Measurements from ENCODE around the gene SH3BP1. TPM values are rescaled to one million over a fixed set of nuclear protein-coding genes. Genes with fewer than 3 reads are reported as not detected.
"Not testable (repeated sequence)": the region's sequence is repeated elsewhere in the genome, so short reads cannot be mapped to it uniquely, and the experiment has no call there.

Gene SH3BP1
- total and polyA plus RNA-seq, 2 experiments from 2014 or later: 9.5 to 46.7 TPM

GRCh38 chr22:37610153-37610475, 29.4 kb upstream of the SH3BP1 start:
- peak overlapping the region; percentile 94 for H3K4me3 ChIP-seq
- not testable (repeated sequence) for H3K36me3 Mint-ChIP-seq (ENCODE audit: low read depth); H3K27me3 ChIP-seq (ENCODE audit: insufficient read depth); ATAC-seq; H3K27ac ChIP-seq (ENCODE audit: low read depth); H2AFZ ChIP-seq; H3K9me2 ChIP-seq (ENCODE audit: insufficient read depth); H4K20me1 ChIP-seq (replicated peaks; ENCODE audit: insufficient read depth); H3K36me3 ChIP-seq (ENCODE audit: insufficient read depth); H3K27ac Mint-ChIP-seq; DNase-seq (ENCODE audit: low spot score); H3K9me3 Mint-ChIP-seq
- peak overlapping the region; percentile 83 for H3K4me2 ChIP-seq
- Mint-ChIP-seq H3K4me3 (peak overlapping the region; percentile 86), H3K27me3 (ENCODE audit: insufficient read depth, low read depth, poor library complexity) (peaks cover 16% of the 10 kb centered on the region), H3K4me1 (peaks cover 11% of the 10 kb centered on the region)
- H3K79me2 ChIP-seq (replicated peaks; ENCODE audit: insufficient read depth): peaks cover 25% of the 10 kb centered on the region
- peaks cover 10% of the 10 kb centered on the region for H3F3A ChIP-seq (replicated peaks; ENCODE audit: low read depth)
- H3K4me1 ChIP-seq (ENCODE audit: insufficient read depth): peaks cover 12% of the 10 kb centered on the region

GRCh38 chr22:37610480-37611129, 28.9 kb upstream of the SH3BP1 start:
- H3K4me2 ChIP-seq: peak overlapping the region; percentile 83; the same call in 1 of the 2 replicates
- H3K27ac Mint-ChIP-seq: no peak overlapping the region

DNA sequence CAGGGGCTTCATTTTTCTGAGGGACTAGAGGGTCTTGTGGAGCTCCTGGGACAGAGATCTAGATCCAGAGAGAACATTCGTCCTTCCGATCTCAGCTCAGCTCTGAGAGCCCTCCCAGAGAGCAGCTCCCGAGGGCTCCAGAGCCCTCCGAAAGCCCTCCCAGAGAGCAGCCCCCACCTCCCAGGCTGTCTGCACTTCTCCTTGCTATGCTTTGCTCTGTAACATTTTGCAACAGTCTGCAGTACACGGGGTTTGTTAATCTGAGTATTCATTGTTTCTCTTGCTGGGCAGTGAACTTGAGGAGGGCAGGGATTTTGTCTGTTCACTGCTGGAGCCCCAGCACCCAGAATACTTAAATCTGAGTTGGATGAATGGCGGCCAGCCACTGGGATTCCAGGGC, 28.3 kb upstream of the SH3BP1 start:
- no peak for ATAC-seq
- TF ChIP-seq, protein P1, sequence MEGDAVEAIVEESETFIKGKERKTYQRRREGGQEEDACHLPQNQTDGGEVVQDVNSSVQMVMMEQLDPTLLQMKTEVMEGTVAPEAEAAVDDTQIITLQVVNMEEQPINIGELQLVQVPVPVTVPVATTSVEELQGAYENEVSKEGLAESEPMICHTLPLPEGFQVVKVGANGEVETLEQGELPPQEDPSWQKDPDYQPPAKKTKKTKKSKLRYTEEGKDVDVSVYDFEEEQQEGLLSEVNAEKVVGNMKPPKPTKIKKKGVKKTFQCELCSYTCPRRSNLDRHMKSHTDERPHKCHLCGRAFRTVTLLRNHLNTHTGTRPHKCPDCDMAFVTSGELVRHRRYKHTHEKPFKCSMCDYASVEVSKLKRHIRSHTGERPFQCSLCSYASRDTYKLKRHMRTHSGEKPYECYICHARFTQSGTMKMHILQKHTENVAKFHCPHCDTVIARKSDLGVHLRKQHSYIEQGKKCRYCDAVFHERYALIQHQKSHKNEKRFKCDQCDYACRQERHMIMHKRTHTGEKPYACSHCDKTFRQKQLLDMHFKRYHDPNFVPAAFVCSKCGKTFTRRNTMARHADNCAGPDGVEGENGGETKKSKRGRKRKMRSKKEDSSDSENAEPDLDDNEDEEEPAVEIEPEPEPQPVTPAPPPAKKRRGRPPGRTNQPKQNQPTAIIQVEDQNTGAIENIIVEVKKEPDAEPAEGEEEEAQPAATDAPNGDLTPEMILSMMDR (conservative IDR thresholded peaks at IDR 0.05; ENCODE audit: low read depth in 2 of 2): no peak
- no peak for TF ChIP-seq CREB1 (CRISPR knock-in tag; IDR thresholded peaks at IDR 0.05; ENCODE audit: low read depth)
- TF ChIP-seq JUNB (IDR thresholded peaks at IDR 0.05; ENCODE audit: unreplicated experiment): no peak
- no peak for TF ChIP-seq STAT1 (IDR thresholded peaks at IDR 0.05; ENCODE audit: unreplicated experiment)
- no peak for TF ChIP-seq POLR2AphosphoS5 (IDR thresholded peaks at IDR 0.05; ENCODE audit: low read depth)
- TF ChIP-seq, protein P2, sequence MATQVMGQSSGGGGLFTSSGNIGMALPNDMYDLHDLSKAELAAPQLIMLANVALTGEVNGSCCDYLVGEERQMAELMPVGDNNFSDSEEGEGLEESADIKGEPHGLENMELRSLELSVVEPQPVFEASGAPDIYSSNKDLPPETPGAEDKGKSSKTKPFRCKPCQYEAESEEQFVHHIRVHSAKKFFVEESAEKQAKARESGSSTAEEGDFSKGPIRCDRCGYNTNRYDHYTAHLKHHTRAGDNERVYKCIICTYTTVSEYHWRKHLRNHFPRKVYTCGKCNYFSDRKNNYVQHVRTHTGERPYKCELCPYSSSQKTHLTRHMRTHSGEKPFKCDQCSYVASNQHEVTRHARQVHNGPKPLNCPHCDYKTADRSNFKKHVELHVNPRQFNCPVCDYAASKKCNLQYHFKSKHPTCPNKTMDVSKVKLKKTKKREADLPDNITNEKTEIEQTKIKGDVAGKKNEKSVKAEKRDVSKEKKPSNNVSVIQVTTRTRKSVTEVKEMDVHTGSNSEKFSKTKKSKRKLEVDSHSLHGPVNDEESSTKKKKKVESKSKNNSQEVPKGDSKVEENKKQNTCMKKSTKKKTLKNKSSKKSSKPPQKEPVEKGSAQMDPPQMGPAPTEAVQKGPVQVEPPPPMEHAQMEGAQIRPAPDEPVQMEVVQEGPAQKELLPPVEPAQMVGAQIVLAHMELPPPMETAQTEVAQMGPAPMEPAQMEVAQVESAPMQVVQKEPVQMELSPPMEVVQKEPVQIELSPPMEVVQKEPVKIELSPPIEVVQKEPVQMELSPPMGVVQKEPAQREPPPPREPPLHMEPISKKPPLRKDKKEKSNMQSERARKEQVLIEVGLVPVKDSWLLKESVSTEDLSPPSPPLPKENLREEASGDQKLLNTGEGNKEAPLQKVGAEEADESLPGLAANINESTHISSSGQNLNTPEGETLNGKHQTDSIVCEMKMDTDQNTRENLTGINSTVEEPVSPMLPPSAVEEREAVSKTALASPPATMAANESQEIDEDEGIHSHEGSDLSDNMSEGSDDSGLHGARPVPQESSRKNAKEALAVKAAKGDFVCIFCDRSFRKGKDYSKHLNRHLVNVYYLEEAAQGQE (IDR thresholded peaks at IDR 0.05; ENCODE audit: unreplicated experiment): no peak
- TF ChIP-seq EZH2 (IDR thresholded peaks at IDR 0.05; ENCODE audit: low read depth, unreplicated experiment): no peak
- no peak for TF ChIP-seq EZH2phosphoT487 (IDR thresholded peaks at IDR 0.05; ENCODE audit: unreplicated experiment)
- no peak for TF ChIP-seq ZNF331 (CRISPR knock-in tag; IDR thresholded peaks at IDR 0.05; ENCODE audit: low read depth)
- no peak for TF ChIP-seq NANOG (IDR thresholded peaks at IDR 0.05; ENCODE audit: borderline replicate concordance)

More at GRCh38 chr22:37610480-37611129, 28.9 kb upstream of the SH3BP1 start:
- Histone ChIP-seq H4K20me1 (replicated peaks; ENCODE audit: insufficient read depth) (no peaks in the 10 kb centered on the region; the same call in 1 of the 2 replicates), H2AFZ (no peak overlapping the region), H3K4me3 (peak overlapping the region; percentile 94; the same call in 1 of the 2 replicates), H3F3A (replicated peaks; ENCODE audit: low read depth) (peaks cover 10% of the 10 kb centered on the region), H3K9me2 (ENCODE audit: insufficient read depth) (no peaks in the 10 kb centered on the region), H3K27ac (ENCODE audit: low read depth) (no peak overlapping the region), H3K27me3 (ENCODE audit: insufficient read depth) (no peaks in the 10 kb centered on the region), H3K36me3 (ENCODE audit: insufficient read depth) (no peaks in the 10 kb centered on the region), H3K79me2 (replicated peaks; ENCODE audit: insufficient read depth) (peaks cover 25% of the 10 kb centered on the region), H3K4me1 (ENCODE audit: insufficient read depth) (peaks cover 12% of the 10 kb centered on the region)
- Mint-ChIP-seq H3K9me3 (no peaks in the 10 kb centered on the region; the same call in 2 of the 3 replicates), H3K4me1 (peaks cover 11% of the 10 kb centered on the region), H3K4me3 (peak overlapping the region; percentile 86), H3K36me3 (ENCODE audit: low read depth) (peaks cover 8% of the 10 kb centered on the region; the same call in 2 of the 3 replicates), H3K27me3 (ENCODE audit: insufficient read depth, low read depth, poor library complexity) (peaks cover 12% of the 10 kb centered on the region)
- ATAC-seq (no peak), DNase-seq (ENCODE audit: low spot score) (no peak)
- no peak for TF ChIP-seq JUNB (IDR thresholded peaks at IDR 0.05; ENCODE audit: unreplicated experiment)
- TF ChIP-seq ETS1 (IDR thresholded peaks at IDR 0.05): no peak
- no peak for TF ChIP-seq NANOG (IDR thresholded peaks at IDR 0.05; ENCODE audit: borderline replicate concordance)
- TF ChIP-seq EZH2 (IDR thresholded peaks at IDR 0.05; ENCODE audit: low read depth, unreplicated experiment): no peak

More for the DNA sequence above, 28.3 kb upstream of the SH3BP1 start:
- Histone ChIP-seq H3K9me2 (ENCODE audit: insufficient read depth) (no peaks in the 10 kb centered on the region), H3K36me3 (ENCODE audit: insufficient read depth) (no peaks in the 10 kb centered on the region), H4K20me1 (replicated peaks; ENCODE audit: insufficient read depth) (no peaks in the 10 kb centered on the region; the same call in 1 of the 2 replicates), H3K27ac (ENCODE audit: low read depth) (no peak overlapping the region), H3K4me3 (no peak overlapping the region), H2AFZ (no peak overlapping the region), H3K4me1 (ENCODE audit: insufficient read depth) (peaks cover 12% of the 10 kb centered on the region), H3K4me2 (no peak overlapping the region), H3F3A (replicated peaks; ENCODE audit: low read depth) (peaks cover 10% of the 10 kb centered on the region), H3K27me3 (ENCODE audit: insufficient read depth) (no peaks in the 10 kb centered on the region), H3K79me2 (replicated peaks; ENCODE audit: insufficient read depth) (peaks cover 25% of the 10 kb centered on the region)
- peaks cover 11% of the 10 kb centered on the region; the same call in 2 of the 3 replicates for H3K4me1 Mint-ChIP-seq
- no peak overlapping the region for H3K27ac Mint-ChIP-seq
- peaks cover 11% of the 10 kb centered on the region; the same call in 2 of the 3 replicates for H3K36me3 Mint-ChIP-seq (ENCODE audit: low read depth)
- no peak for DNase-seq (ENCODE audit: low spot score)
- H3K4me3 Mint-ChIP-seq: no peak overlapping the region
- H3K27me3 Mint-ChIP-seq (ENCODE audit: insufficient read depth, low read depth, poor library complexity): peaks cover 12% of the 10 kb centered on the region
- H3K9me3 Mint-ChIP-seq: no peaks in the 10 kb centered on the region; the same call in 2 of the 3 replicates

Measured in GM23338 (cell line).